Stomach (tissue), 4 donors: ENCODE data around the gene NDUFAF3.

ENCODE experiments used
- CTCF ChIP-seq, 7 experiments: fragments of 450-650 bp in 4 of 7; fragments of 200-600 bp in 3 of 7; sonication (generic) in 3 of 7; IDR thresholded peaks; one replicate each; pipeline ENCODE4 v1.5.1; 2016 to 2019; ENCODE audit warnings: antibody characterized with exemption in 7 of 7, control low read depth in 2 of 7, mild to moderate bottlenecking in 1 of 7
- POLR2AphosphoS5 ChIP-seq, 3 donors: sonication (generic); formaldehyde crosslinking; IDR thresholded peaks; one replicate each; pipeline ENCODE4 v1.6.1; 2016; ENCODE audit warnings: antibody characterized with exemption in 3 of 3

- no peak for TF ChIP-seq CTCF (IDR thresholded peaks at IDR 0.05)
- TF ChIP-seq POLR2AphosphoS5 (IDR thresholded peaks at IDR 0.05): no peak
These were observed 5.3 kb upstream of the NDUFAF3 start for GRCh38 chr3:49016414-49017228.
